Measurements from ENCODE around the gene CRYGB. TPM values are rescaled to one million over a fixed set of nuclear protein-coding genes. Genes with fewer than 3 reads are reported as not detected.

Gene CRYGB
- polyA plus RNA-seq, 1 of the 3 experiments (the other 2 are of a cell fraction): not detected

- POLR2A ChIA-PET: no interaction called here
- CTCF ChIA-PET: interaction anchor here (0.8 to 2.1 kb wide), 3 partner anchors 34 to 119 kb away, joined by 3 to 10 read pairs (median 9); partner anchors contain the start of gene IDH1
- 90% methylated on average over 11 of the region's 11 CpGs for WGBS (ENCODE audit: low lambda C conversion rate)
These were observed 9.9 kb downstream of the CRYGB start for GRCh38 chr2:208135794-208136715.

More at GRCh38 chr2:208135794-208136715, 9.9 kb downstream of the CRYGB start:
- DNase-seq: no peak
- H2AFZ ChIP-seq (ENCODE audit: low read depth): no peak overlapping the region
- H3K4me3 ChIP-seq (ENCODE audit: low read depth in 2 of 2, low read length in 1 of 2): no peak overlapping the region
- H3K27me3 ChIP-seq (ENCODE audit: insufficient read depth): no peaks in the 10 kb centered on the region
- H3K79me2 ChIP-seq (ENCODE audit: insufficient read depth): no peaks in the 10 kb centered on the region
- peaks cover 0 to 8% of the 10 kb centered on the region in 2 experiments; a peak in 1 of 4 replicates for H3K4me1 ChIP-seq (ENCODE audit: control insufficient read depth in 1 of 2, insufficient read depth in 2 of 2, low read depth in 1 of 2, low read length in 1 of 2)
- H3K9ac ChIP-seq: no peak overlapping the region
- H3K9me2 ChIP-seq: no peaks in the 10 kb centered on the region
- H3F3A ChIP-seq (replicated peaks; ENCODE audit: insufficient read depth): no peaks in the 10 kb centered on the region
- H3K4me2 ChIP-seq: no peak overlapping the region
- H3K9me3 ChIP-seq: no peaks in the 10 kb centered on the region
- TF ChIP-seq EP300 (IDR thresholded peaks at IDR 0.05; ENCODE audit: borderline replicate concordance in 1 of 2, low read depth in 1 of 2, low read length in 1 of 2) (no peak), REST (IDR thresholded peaks at IDR 0.05; ENCODE audit: low read depth, low read length) (no peak), MXI1 (IDR thresholded peaks at IDR 0.05; ENCODE audit: low read depth, low read length) (no peak), RCOR1 (IDR thresholded peaks at IDR 0.05; ENCODE audit: low read length) (no peak), YY1 (IDR thresholded peaks at IDR 0.05; ENCODE audit: low read depth) (no peak), CTCF (IDR thresholded peaks at IDR 0.05) (no peak), RXRA (IDR thresholded peaks at IDR 0.05; ENCODE audit: borderline replicate concordance, low read depth) (no peak), TEAD4 (IDR thresholded peaks at IDR 0.05; ENCODE audit: borderline replicate concordance, insufficient read depth) (no peak), RFX5 (IDR thresholded peaks at IDR 0.05; ENCODE audit: low read length) (no peak), MAX (IDR thresholded peaks at IDR 0.05; ENCODE audit: low read depth) (no peak), GATA2 (CRISPR knock-in tag; IDR thresholded peaks at IDR 0.05) (no peak), JUND (IDR thresholded peaks at IDR 0.05) (no peak), ELF1 (IDR thresholded peaks at IDR 0.05) (no peak), FOXM1 (IDR thresholded peaks at IDR 0.05; ENCODE audit: low read depth) (no peak), GABPA (IDR thresholded peaks at IDR 0.05; ENCODE audit: low read depth) (no peak), IRF3 (IDR thresholded peaks at IDR 0.05; ENCODE audit: low read depth, low read length) (no peak), PBX3 (IDR thresholded peaks at IDR 0.05) (no peak), SIN3A (IDR thresholded peaks at IDR 0.05; ENCODE audit: borderline replicate concordance, low read depth, low read length) (no peak)
- no peaks in the 10 kb centered on the region for H4K20me1 ChIP-seq (ENCODE audit: insufficient read depth)
- no peaks in the 10 kb centered on the region for H3K36me3 ChIP-seq (replicated peaks in 1 of 2; ENCODE audit: control insufficient read depth in 1 of 2, insufficient read depth in 2 of 2, low read length in 1 of 2)
- H3K27ac ChIP-seq (ENCODE audit: low read depth in 2 of 2, low read length in 1 of 2): no peak overlapping the region
